Heart left ventricle (tissue), 16 donors: ENCODE measurements around the gene CCNT1. TPM values are rescaled to one million over a fixed set of nuclear protein-coding genes. Genes with fewer than 3 reads are reported as not detected.
"Not testable (repeated sequence)": the region's sequence is repeated elsewhere in the genome, so short reads cannot be mapped to it uniquely, and the experiment has no call there.

ENCODE experiments used
- ATAC-seq, 4 donors: fragments of 200-7000 bp; cut with Tn5 transposase; one replicate each; pipeline ENCODE4 v1.9.1; 2020 to 2022; ENCODE audit warnings: moderate library complexity in 4 of 4, mild to moderate bottlenecking in 3 of 4, moderate number of reproducible peaks in 1 of 4
- DNase-seq, 5 donors: peaks; one replicate each; pipeline ENCODE4 v3.0.0-alpha.2; 2020
- H3K27ac ChIP-seq, 12 donors: fragments of 200-600 bp; sonication (generic) in 4 of 12; one replicate each; pipeline versions ENCODE4 v1.5.0 to v1.8.0; 2016 to 2022; ENCODE audit warnings: mild to moderate bottlenecking in 2 of 12
- H3K27me3 ChIP-seq, 9 donors: fragments of 200-600 bp; sonication (generic) in 2 of 9; one replicate each; pipeline versions ENCODE4 v1.5.1 to v1.8.0; 2016 to 2022; ENCODE audit warnings: mild to moderate bottlenecking in 3 of 9
- H3K36me3 ChIP-seq, 9 donors: fragments of 200-600 bp; sonication (generic) in 2 of 9; one replicate each; pipeline versions ENCODE4 v1.5.0 to v1.8.0; 2018 to 2022; ENCODE audit warnings: mild to moderate bottlenecking in 2 of 9
- H3K4me1 ChIP-seq, 12 donors: fragments of 200-600 bp; sonication (generic) in 4 of 12; one replicate each; pipeline versions ENCODE4 v1.5.0 to v1.8.0; 2016 to 2022; ENCODE audit warnings: mild to moderate bottlenecking in 3 of 12
- H3K4me3 ChIP-seq, 12 donors: fragments of 200-600 bp; sonication (generic) in 4 of 12; one replicate each; pipeline versions ENCODE4 v1.5.0 to v1.8.0; 2017 to 2022; ENCODE audit warnings: mild to moderate bottlenecking in 9 of 12, moderate library complexity in 4 of 12
- H3K9me3 ChIP-seq, 12 donors: fragments of 200-600 bp; sonication (generic) in 4 of 12; one replicate each; pipeline versions ENCODE4 v1.5.0 to v1.8.0; 2016 to 2022; ENCODE audit warnings: mild to moderate bottlenecking in 1 of 12
- CTCF ChIP-seq, 12 donors: fragments of 200-600 bp; sonication (generic) in 4 of 12; IDR thresholded peaks; one replicate each; pipeline versions ENCODE4 v1.5.0 to v1.8.0; 2018 to 2022; ENCODE audit warnings: antibody characterized with exemption in 12 of 12, mild to moderate bottlenecking in 5 of 12
- POLR2A ChIP-seq, 2 donors: fragments of 450-650 bp; IDR thresholded peaks; one replicate each; pipeline ENCODE4 v1.6.1; 2017; ENCODE audit warnings: antibody characterized with exemption in 2 of 2, mild to moderate bottlenecking in 2 of 2, moderate library complexity in 2 of 2
- WGBS, 4 donors: extraction: QIAGEN DNeasy Blood & Tissue Kit in 2 of 4; methylation state at CpG; one replicate each; pipeline versions ENCODE4 v1.1.5 to v1.1.7; 2013 to 2018; 5-methylcytosine and 5-hydroxymethylcytosine counted together
- intact Hi-C, 10 donors: fragments of 100-400 bp; cut with DNase I; formaldehyde crosslinking; loops; one replicate each; pipeline versions ENCODE4 v1.11.1 to v1.14.2; 2022
- polyA plus RNA-seq, 2 donors: library from polyadenylated mRNA; stranded (reverse); fragments of 200-250 nt; gene quantifications; one replicate each; pipeline ENCODE4 v1.2.3, GENCODE V29; 2013
- total RNA-seq, 9 donors: library from RNA; depleted of rRNA in 2 of 9; stranded (reverse); fragments of >200 nt in 2 of 9; fragmentation: NEBNext Ultra II Directional in 3 of 9; extraction: Animal tissue kit (Norgen Biotek cat#: 25700) in 3 of 9; gene quantifications; one replicate each; pipeline versions ENCODE4 v1.1.0 to v1.2.4, GENCODE V29; 2016 to 2023
- donor health status: ischemic (EF 13 %, LVEDD 7.1; RV severe dilation, severe dysfunction).
- donor health status: healthy with polysubstance abuse.
- donor health status: DM: no; HTN: yes; CAD: no.
- donor health status: DM: no; HTN: no; CAD: no.
- donor health status: ischemic (EF 25% LVEDD 6.9; RV normal size, moderate dysfunction).
- donor health status: ischemic (EF 25% LVEDD 5.7; RV mildly dilated, moderate dysfunction).
- donor health status: healthy.
- donor health status: DM: yes; HTN: yes; CAD: no.
- donor health status: ischemic (EF 35%, LVEDD 5.7; RV mildly dilated, moderate dysfunction).
- donor health status: nonischemic (EF 11% LVEDD 7.7; RV severe dilation, severe dysfunction).
- donor health status: DM: yes; HTN: yes; CAD: no.
- donor health status: PGD.
- donor health status: ischemic (EF 29% LVEDD 5.4; RV normal size, mild dysfunction).
- donor health status: nonischemic (EF 23%, LVEDD 6.1; RV moderate dilation, normal function).

CCNT1 gene
- total and polyA plus RNA-seq, 11 donors = 2.4 to 29.7 (median 16.6) TPM

GRCh38 chr12:48739618-48740269, 23.2 kb upstream of the CCNT1 start:
- no peaks in the 10 kb centered on the region for H3K4me1 ChIP-seq
- no peak overlapping the region for H3K4me3 ChIP-seq
- 32 to 41% (median 37%) methylated on average over 5 of the region's 5 CpGs for WGBS, 4 donors
- peaks cover 0 to 23% (median 0%) of the 10 kb centered on the region in 9 donors for H3K27me3 ChIP-seq
- DNase-seq (no peak), ATAC-seq (no peak)
- no peaks in the 10 kb centered on the region for H3K9me3 ChIP-seq
- intact Hi-C loops = no loop called here
- no peak overlapping the region for H3K27ac ChIP-seq
- H3K36me3 ChIP-seq = no peaks in the 10 kb centered on the region
- TF ChIP-seq POLR2A (IDR thresholded peaks at IDR 0.05) (no peak), CTCF (IDR thresholded peaks at IDR 0.05) (no peak)

GRCh38 chr12:48736456-48736855, 19.9 kb upstream of the CCNT1 start:
- Histone ChIP-seq H3K4me3 (no peak overlapping the region), H3K9me3 (no peaks in the 10 kb centered on the region), H3K27ac (no peak overlapping the region), H3K27me3 (peaks cover 0 to 11% (median 0%) of the 10 kb centered on the region in 9 donors), H3K4me1 (no peaks in the 10 kb centered on the region), H3K36me3 (no peaks in the 10 kb centered on the region)
- TF ChIP-seq POLR2A (IDR thresholded peaks at IDR 0.05) (no peak), CTCF (IDR thresholded peaks at IDR 0.05) (no peak)
- intact Hi-C loops = no loop called here
- DNase-seq = no peak
- no peak for ATAC-seq
- WGBS, 4 donors = 38 to 47% (median 42%) methylated on average over 1 of the region's 1 CpG

GRCh38 chr12:48728807-48729206, 12.3 kb upstream of the CCNT1 start:
- TF ChIP-seq POLR2A (IDR thresholded peaks at IDR 0.05) (no peak), CTCF (IDR thresholded peaks at IDR 0.05) (no peak)
- WGBS, 4 donors = 77 to 85% (median 82%) methylated on average over 5 of the region's 5 CpGs
- ATAC-seq = no peak

GRCh38 chr12:48720737-48721136, 4.2 kb upstream of the CCNT1 start:
- H3K36me3 ChIP-seq, H3K27me3 ChIP-seq, H3K4me3 ChIP-seq, intact Hi-C loops, DNase-seq, H3K27ac ChIP-seq, ATAC-seq: not testable (repeated sequence)
- peaks cover 0 to 10% (median 2%) of the 10 kb centered on the region in 12 donors for H3K4me1 ChIP-seq
- WGBS, 4 donors = 88 to 94% (median 91%) methylated on average over 1 of the region's 1 CpG
- H3K9me3 ChIP-seq = peaks cover 0 to 19% (median 5%) of the 10 kb centered on the region in 12 donors

More at GRCh38 chr12:48728807-48729206, 12.3 kb upstream of the CCNT1 start:
- no peak for DNase-seq
- H3K9me3 ChIP-seq = no peaks in the 10 kb centered on the region
- no peak overlapping the region for H3K27ac ChIP-seq
- H3K4me1 ChIP-seq = no peaks in the 10 kb centered on the region
- H3K36me3 ChIP-seq = no peaks in the 10 kb centered on the region
- no peaks in the 10 kb centered on the region for H3K27me3 ChIP-seq
- intact Hi-C loops = no loop called here
- H3K4me3 ChIP-seq = no peak overlapping the region

- H3K4me3 ChIP-seq, intact Hi-C loops, DNase-seq, ATAC-seq, H3K27me3 ChIP-seq, H3K27ac ChIP-seq, H3K36me3 ChIP-seq: not testable (repeated sequence)
- Histone ChIP-seq H3K4me1 (peaks cover 3 to 16% (median 7%) of the 10 kb centered on the region in 12 donors), H3K9me3 (peaks cover 0 to 19% (median 5%) of the 10 kb centered on the region in 12 donors)
- WGBS, 4 donors = 71 to 89% (median 80%) methylated on average over 1 to 2 of the region's 2 CpGs
These were observed 3.7 kb upstream of the CCNT1 start for GRCh38 chr12:48720171-48720570.

- DNase-seq, intact Hi-C loops, H3K27me3 ChIP-seq, H3K4me3 ChIP-seq, H3K27ac ChIP-seq, ATAC-seq: not testable (repeated sequence)
- peaks cover 0 to 19% (median 5%) of the 10 kb centered on the region in 12 donors for H3K9me3 ChIP-seq
- peaks cover 0 to 12% (median 9%) of the 10 kb centered on the region in 9 donors for H3K36me3 ChIP-seq
- WGBS, 4 donors = 79 to 83% (median 82%) methylated on average over 4 of the region's 4 CpGs
- peaks cover 11 to 28% (median 19%) of the 10 kb centered on the region in 12 donors for H3K4me1 ChIP-seq
These were observed 2.5 kb upstream of the CCNT1 start for GRCh38 chr12:48719002-48719401.
